HepG2 (cell line): ENCODE measurements around the gene PPP2R1B. TPM values are rescaled to one million over a fixed set of nuclear protein-coding genes. Genes with fewer than 3 reads are reported as not detected.

Experiments
- ATRX ChIP-seq: sonication (generic); formaldehyde crosslinking; IDR thresholded peaks from 2 replicates; pipeline ENCODE4 v1.4.0; 2020; ENCODE audit warnings: missing genetic modification reagents, borderline replicate concordance
- BORCS8-MEF2B ChIP-seq: sonication (generic); formaldehyde crosslinking; IDR thresholded peaks from 2 replicates; pipeline ENCODE4 v1.8.0; 2022; ENCODE audit warnings: mild to moderate bottlenecking, missing genetic modification reagents
- EP300 ChIP-seq, 3 experiments: sonication (generic) in 1 of 3; formaldehyde crosslinking in 1 of 3; IDR thresholded peaks; 2 replicates each; pipeline versions ENCODE4 v1.5.1 to v1.6.1; 2011 to 2020; ENCODE audit warnings: low read depth in 2 of 3, low read length in 2 of 3, borderline replicate concordance in 1 of 3, improper control_type of control experiment in 1 of 3, mild to moderate bottlenecking in 1 of 3, missing genetic modification reagents in 1 of 3, moderate library complexity in 1 of 3
- GATA4 ChIP-seq: sonication (generic); IDR thresholded peaks from 2 replicates; pipeline ENCODE4 v1.6.1; 2016; ENCODE audit warnings: antibody characterized with exemption, low read depth, borderline replicate concordance
- GATAD2A ChIP-seq: IDR thresholded peaks from 2 replicates; pipeline ENCODE4 v1.6.1; 2016
- IKZF4 ChIP-seq: sonication (generic); formaldehyde crosslinking; IDR thresholded peaks from 2 replicates; pipeline ENCODE4 v1.5.1; 2020; ENCODE audit warnings: borderline replicate concordance, mild to moderate bottlenecking, low read depth, missing genetic modification reagents; ENCODE audit errors: not compliant biosample characterization
- NR1H2 ChIP-seq: sonication (generic); formaldehyde crosslinking; IDR thresholded peaks from 2 replicates; pipeline ENCODE4 v1.8.1; 2022; ENCODE audit warnings: low read depth, missing genetic modification reagents, borderline replicate concordance
- PRPF4 ChIP-seq: fragments of 200-400 bp; formaldehyde crosslinking; IDR thresholded peaks from 2 replicates; pipeline ENCODE4 v1.6.1; 2016; ENCODE audit warnings: low read length, low read depth; ENCODE audit not compliant: poor library complexity, severe bottlenecking
- SOX6 ChIP-seq, 2 experiments: fragments of 450-650 bp in 1 of 2; sonication (generic) in 1 of 2; formaldehyde crosslinking in 1 of 2; IDR thresholded peaks; 2 replicates each; pipeline versions ENCODE4 v1.4.0 to v1.6.1; 2017 to 2020; ENCODE audit warnings: antibody characterized with exemption in 1 of 2, mild to moderate bottlenecking in 1 of 2, missing genetic modification reagents in 1 of 2
- SP2 ChIP-seq: sonication (generic); formaldehyde crosslinking; IDR thresholded peaks from 2 replicates; pipeline ENCODE4 v1.5.1; 2020; ENCODE audit warnings: mild to moderate bottlenecking, missing genetic modification reagents
- THAP11 ChIP-seq: IDR thresholded peaks from 2 replicates; pipeline ENCODE4 v1.6.1; 2016; ENCODE audit warnings: missing biosample characterization, missing genetic modification reagents
- ZNF234 ChIP-seq: sonication (generic); formaldehyde crosslinking; conservative IDR thresholded peaks from 2 replicates; pipeline ENCODE4 v1.5.1; 2020; ENCODE audit warnings: mild to moderate bottlenecking, missing genetic modification reagents
- ZNF253 ChIP-seq: sonication (generic); formaldehyde crosslinking; IDR thresholded peaks from 2 replicates; pipeline ENCODE4 v1.8.0; 2022; ENCODE audit warnings: mild to moderate bottlenecking, missing genetic modification reagents, borderline replicate concordance
- ZNF557 ChIP-seq: sonication (generic); formaldehyde crosslinking; IDR thresholded peaks from 2 replicates; pipeline ENCODE4 v1.4.0; 2020; ENCODE audit warnings: missing genetic modification reagents
- polyA plus RNA-seq, 8 experiments: library from polyadenylated mRNA; depleted of rRNA in 3 of 8; stranded (reverse) in 7 of 8; unstranded in 1 of 8; fragments of >200 nt; fragmentation: Illumina TruSeq in 4 of 8; extraction: Trizol in 4 of 8; gene quantifications; 2 replicates each; pipeline versions ENCODE4 v1.2.1 to v1.2.3, GENCODE V29; 2011 to 2016; ENCODE audit warnings: low read depth in 4 of 8, missing spikeins in 1 of 8, mixed read lengths in 1 of 8; ENCODE audit not compliant: insufficient read depth in 1 of 8
- total RNA-seq, 5 experiments: library from RNA; depleted of rRNA; stranded (reverse); fragments of >200 nt; fragmentation: Illumina TruSeq; extraction: Trizol; gene quantifications; 2 replicates each; pipeline ENCODE4 v1.2.3, GENCODE V29; 2016; ENCODE audit warnings: low read depth in 1 of 5
- TF ChIP-seq, protein P1 (sequence below): sonication (generic); formaldehyde crosslinking; IDR thresholded peaks from 2 replicates; pipeline ENCODE4 v1.9.0; 2021; ENCODE audit warnings: mild to moderate bottlenecking, missing genetic modification reagents
- TF ChIP-seq, protein P2 (sequence below): sonication (generic); formaldehyde crosslinking; IDR thresholded peaks from 2 replicates; pipeline ENCODE4 v1.8.0; 2022; ENCODE audit warnings: mild to moderate bottlenecking, missing genetic modification reagents
- TF ChIP-seq, protein P3 (sequence below): sonication (generic); formaldehyde crosslinking; IDR thresholded peaks from 2 replicates; pipeline ENCODE4 v1.4.0; 2020; ENCODE audit warnings: mild to moderate bottlenecking, low read depth, missing genetic modification reagents
- TF ChIP-seq, protein P4 (sequence below): sonication (generic); formaldehyde crosslinking; IDR thresholded peaks from 2 replicates; pipeline ENCODE4 v1.4.0; 2020; ENCODE audit warnings: missing genetic modification reagents, mild to moderate bottlenecking, borderline replicate concordance

PPP2R1B gene
- total and polyA plus RNA-seq, 2 of the 13 experiments (the other 11 are each of a cell fraction or from before 2014, with no cell fraction given): 22.1 to 56.8 TPM

DNA sequence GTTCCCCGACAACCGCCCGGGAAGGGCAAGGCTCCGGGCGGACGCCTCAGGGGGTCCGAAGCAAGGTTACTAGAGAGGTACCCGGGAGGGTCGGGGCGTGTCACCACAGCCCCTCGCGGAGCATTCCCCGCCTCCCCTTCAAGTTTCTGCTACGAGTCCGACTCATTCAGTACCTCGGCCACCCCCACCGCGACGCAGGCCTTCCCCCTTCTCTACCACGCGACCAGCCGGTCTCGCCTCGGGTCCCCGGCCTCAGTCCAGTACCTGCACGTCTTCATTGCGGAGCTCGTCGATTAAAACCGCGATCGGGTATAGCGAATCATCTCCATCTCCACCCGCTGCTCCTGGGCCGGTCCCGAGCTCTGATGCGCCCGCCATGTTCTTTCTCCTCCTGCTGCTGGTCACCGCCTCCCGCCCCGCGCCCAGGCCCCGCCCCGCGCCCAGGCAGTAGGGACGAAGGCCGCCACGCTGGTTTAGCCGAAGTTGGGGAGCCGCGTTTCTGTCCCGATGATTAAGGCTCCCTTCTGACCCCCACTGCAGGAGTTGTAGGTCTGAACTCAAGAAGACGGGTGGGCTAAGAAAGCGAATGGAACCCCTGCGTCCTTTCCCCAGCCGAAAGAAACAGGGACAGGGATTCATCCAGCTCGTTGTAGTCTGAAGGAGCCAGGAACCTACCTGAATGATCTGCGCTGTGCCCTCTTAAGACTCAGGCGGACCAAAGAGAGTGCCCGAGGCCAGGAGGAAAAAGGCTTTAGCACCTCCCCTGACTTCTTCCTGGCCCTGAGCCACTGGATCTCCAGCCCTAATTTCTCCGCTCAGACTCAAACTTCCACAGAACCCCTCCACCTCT is at the start of gene PPP2R1B (continued):
- TF ChIP-seq, protein P1, sequence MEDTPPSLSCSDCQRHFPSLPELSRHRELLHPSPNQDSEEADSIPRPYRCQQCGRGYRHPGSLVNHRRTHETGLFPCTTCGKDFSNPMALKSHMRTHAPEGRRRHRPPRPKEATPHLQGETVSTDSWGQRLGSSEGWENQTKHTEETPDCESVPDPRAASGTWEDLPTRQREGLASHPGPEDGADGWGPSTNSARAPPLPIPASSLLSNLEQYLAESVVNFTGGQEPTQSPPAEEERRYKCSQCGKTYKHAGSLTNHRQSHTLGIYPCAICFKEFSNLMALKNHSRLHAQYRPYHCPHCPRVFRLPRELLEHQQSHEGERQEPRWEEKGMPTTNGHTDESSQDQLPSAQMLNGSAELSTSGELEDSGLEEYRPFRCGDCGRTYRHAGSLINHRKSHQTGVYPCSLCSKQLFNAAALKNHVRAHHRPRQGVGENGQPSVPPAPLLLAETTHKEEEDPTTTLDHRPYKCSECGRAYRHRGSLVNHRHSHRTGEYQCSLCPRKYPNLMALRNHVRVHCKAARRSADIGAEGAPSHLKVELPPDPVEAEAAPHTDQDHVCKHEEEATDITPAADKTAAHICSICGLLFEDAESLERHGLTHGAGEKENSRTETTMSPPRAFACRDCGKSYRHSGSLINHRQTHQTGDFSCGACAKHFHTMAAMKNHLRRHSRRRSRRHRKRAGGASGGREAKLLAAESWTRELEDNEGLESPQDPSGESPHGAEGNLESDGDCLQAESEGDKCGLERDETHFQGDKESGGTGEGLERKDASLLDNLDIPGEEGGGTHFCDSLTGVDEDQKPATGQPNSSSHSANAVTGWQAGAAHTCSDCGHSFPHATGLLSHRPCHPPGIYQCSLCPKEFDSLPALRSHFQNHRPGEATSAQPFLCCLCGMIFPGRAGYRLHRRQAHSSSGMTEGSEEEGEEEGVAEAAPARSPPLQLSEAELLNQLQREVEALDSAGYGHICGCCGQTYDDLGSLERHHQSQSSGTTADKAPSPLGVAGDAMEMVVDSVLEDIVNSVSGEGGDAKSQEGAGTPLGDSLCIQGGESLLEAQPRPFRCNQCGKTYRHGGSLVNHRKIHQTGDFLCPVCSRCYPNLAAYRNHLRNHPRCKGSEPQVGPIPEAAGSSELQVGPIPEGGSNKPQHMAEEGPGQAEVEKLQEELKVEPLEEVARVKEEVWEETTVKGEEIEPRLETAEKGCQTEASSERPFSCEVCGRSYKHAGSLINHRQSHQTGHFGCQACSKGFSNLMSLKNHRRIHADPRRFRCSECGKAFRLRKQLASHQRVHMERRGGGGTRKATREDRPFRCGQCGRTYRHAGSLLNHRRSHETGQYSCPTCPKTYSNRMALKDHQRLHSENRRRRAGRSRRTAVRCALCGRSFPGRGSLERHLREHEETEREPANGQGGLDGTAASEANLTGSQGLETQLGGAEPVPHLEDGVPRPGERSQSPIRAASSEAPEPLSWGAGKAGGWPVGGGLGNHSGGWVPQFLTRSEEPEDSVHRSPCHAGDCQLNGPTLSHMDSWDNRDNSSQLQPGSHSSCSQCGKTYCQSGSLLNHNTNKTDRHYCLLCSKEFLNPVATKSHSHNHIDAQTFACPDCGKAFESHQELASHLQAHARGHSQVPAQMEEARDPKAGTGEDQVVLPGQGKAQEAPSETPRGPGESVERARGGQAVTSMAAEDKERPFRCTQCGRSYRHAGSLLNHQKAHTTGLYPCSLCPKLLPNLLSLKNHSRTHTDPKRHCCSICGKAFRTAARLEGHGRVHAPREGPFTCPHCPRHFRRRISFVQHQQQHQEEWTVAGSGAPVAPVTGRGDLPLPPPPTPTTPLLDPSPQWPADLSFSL (CRISPR knock-in tag): no peak
- TF ChIP-seq ZNF234 (CRISPR knock-in tag): no peak
- TF ChIP-seq GATA4: peak; percentile 65
- TF ChIP-seq ZNF253 (CRISPR knock-in tag): 0 out of 2 replicates have a peak, but pooled peaks have one; percentile 31
- peak; percentile 29; the same call in 1 of the 2 replicates for TF ChIP-seq THAP11 (CRISPR knock-in tag)
- no peak; the same call in none of the 2 replicates for TF ChIP-seq GATAD2A (CRISPR knock-in tag)
- TF ChIP-seq BORCS8-MEF2B (CRISPR knock-in tag): peak; percentile 22; the same call in 1 of the 2 replicates
- TF ChIP-seq, protein P2, sequence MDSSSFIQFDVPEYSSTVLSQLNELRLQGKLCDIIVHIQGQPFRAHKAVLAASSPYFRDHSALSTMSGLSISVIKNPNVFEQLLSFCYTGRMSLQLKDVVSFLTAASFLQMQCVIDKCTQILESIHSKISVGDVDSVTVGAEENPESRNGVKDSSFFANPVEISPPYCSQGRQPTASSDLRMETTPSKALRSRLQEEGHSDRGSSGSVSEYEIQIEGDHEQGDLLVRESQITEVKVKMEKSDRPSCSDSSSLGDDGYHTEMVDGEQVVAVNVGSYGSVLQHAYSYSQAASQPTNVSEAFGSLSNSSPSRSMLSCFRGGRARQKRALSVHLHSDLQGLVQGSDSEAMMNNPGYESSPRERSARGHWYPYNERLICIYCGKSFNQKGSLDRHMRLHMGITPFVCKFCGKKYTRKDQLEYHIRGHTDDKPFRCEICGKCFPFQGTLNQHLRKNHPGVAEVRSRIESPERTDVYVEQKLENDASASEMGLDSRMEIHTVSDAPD: no peak
- peak; percentile 15 for TF ChIP-seq IKZF4 (CRISPR knock-in tag)
- no peak for TF ChIP-seq ATRX (CRISPR knock-in tag)
- no peak for TF ChIP-seq NR1H2 (CRISPR knock-in tag)
- TF ChIP-seq SP2 (CRISPR knock-in tag): no peak
- no peak for TF ChIP-seq PRPF4
- TF ChIP-seq, protein P3, sequence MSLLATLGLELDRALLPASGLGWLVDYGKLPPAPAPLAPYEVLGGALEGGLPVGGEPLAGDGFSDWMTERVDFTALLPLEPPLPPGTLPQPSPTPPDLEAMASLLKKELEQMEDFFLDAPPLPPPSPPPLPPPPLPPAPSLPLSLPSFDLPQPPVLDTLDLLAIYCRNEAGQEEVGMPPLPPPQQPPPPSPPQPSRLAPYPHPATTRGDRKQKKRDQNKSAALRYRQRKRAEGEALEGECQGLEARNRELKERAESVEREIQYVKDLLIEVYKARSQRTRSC (CRISPR knock-in tag): no peak
- no peak for TF ChIP-seq SOX6 (IDR thresholded peaks at IDR 0.05)
- TF ChIP-seq SOX6 (CRISPR knock-in tag; IDR thresholded peaks at IDR 0.05): 0 out of 2 replicates have a peak, but pooled peaks have one; percentile 33
- no peak for TF ChIP-seq ZNF557 (CRISPR knock-in tag)
- TF ChIP-seq, protein P4, sequence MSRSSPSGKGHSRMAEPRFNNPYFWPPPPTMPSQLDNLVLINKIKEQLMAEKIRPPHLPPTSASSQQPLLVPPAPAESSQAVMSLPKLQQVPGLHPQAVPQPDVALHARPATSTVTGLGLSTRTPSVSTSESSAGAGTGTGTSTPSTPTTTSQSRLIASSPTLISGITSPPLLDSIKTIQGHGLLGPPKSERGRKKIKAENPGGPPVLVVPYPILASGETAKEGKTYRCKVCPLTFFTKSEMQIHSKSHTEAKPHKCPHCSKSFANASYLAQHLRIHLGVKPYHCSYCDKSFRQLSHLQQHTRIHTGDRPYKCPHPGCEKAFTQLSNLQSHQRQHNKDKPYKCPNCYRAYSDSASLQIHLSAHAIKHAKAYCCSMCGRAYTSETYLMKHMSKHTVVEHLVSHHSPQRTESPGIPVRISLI (CRISPR knock-in tag): no peak
- TF ChIP-seq EP300 (IDR thresholded peaks at IDR 0.05; ENCODE audit: low read depth in 2 of 2, low read length in 2 of 2): no peak
- no peak; the same call in 1 of the 2 replicates for TF ChIP-seq EP300 (CRISPR knock-in tag; IDR thresholded peaks at IDR 0.05; ENCODE audit: borderline replicate concordance)
